SK-N-MC (cell line): ENCODE data around the gene TMEM131L.

Experiments used
- EZH2 ChIP-seq: fragments of 200-600 bp; sonication (generic); IDR thresholded peaks from one replicate; pipeline ENCODE4 v1.6.1; 2017; ENCODE audit warnings: antibody characterized with exemption
- FOXP2 ChIP-seq: optimal IDR thresholded peaks from 2 replicates; pipeline ENCODE3; 2011; ENCODE audit warnings: mild to moderate bottlenecking, moderate library complexity; ENCODE audit not compliant: insufficient read depth; ENCODE audit errors: extremely low read length, control extremely low read depth
- POLR2AphosphoS5 ChIP-seq: IDR thresholded peaks from 2 replicates; pipeline ENCODE4 v1.6.1; 2012; ENCODE audit warnings: mild to moderate bottlenecking, low read depth, low read length, borderline replicate concordance

DNA sequence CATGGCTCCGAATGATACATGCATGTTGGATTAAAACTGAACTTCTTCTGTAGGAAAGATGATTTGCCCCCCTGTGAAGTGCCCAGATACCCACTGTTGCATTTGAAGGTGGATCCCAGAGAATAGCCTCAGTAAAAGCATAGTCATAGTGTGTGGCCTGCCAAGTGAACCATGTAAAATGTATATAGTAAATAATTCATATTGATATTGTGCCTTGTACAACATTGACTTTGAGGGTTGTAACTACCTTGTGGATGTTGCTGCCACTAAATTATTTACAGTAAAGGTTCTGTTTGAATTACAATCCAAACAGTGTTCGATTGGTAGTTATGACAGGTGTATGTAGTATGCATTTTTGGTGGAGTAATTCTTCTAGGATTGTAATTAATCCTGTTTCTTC is 19.2 kb downstream of the TMEM131L start:
- TF ChIP-seq EZH2 (no peak), POLR2AphosphoS5 (no peak), FOXP2 (no peak)
